GM18873 (cell line): ENCODE results near the gene KLF15.

Experiments used
- ATAC-seq: cut with Tn5 transposase; IDR thresholded peaks from one replicate; pipeline ENCODE4 v1.9.1; 2021; ENCODE audit warnings: mild to moderate bottlenecking, moderate library complexity, moderate number of reproducible peaks; ENCODE audit not compliant: unreplicated experiment, low FRiP score

The KLF15 gene

GRCh38 chr3:126389794-126390146 lies 32.6 kb upstream of the KLF15 start:
- ATAC-seq, result no peak

GRCh38 chr3:126389112-126389793 lies 32.0 kb upstream of the KLF15 start:
- no peak for ATAC-seq

- no peak for ATAC-seq
These were observed 24.8 kb upstream of the KLF15 start for GRCh38 chr3:126381966-126382365.

GRCh38 chr3:126380011-126380768 lies 23.0 kb upstream of the KLF15 start:
- ATAC-seq, result no peak

- no peak for ATAC-seq
These were observed 21.1 kb upstream of the KLF15 start for GRCh38 chr3:126378341-126378751.

- no peak for ATAC-seq
These were observed 20.0 kb upstream of the KLF15 start for GRCh38 chr3:126377211-126377610.

- ATAC-seq, result no peak
These were observed 19.2 kb upstream of the KLF15 start for GRCh38 chr3:126376444-126376843.

GRCh38 chr3:126375835-126376331 lies 18.7 kb upstream of the KLF15 start:
- no peak for ATAC-seq

- no peak for ATAC-seq
These were observed 16.7 kb upstream of the KLF15 start for GRCh38 chr3:126373682-126374601.

GRCh38 chr3:126373146-126373613 lies 16.0 kb upstream of the KLF15 start:
- no peak for ATAC-seq

GRCh38 chr3:126372413-126373145 lies 15.4 kb upstream of the KLF15 start:
- ATAC-seq, result no peak

- no peak for ATAC-seq
These were observed 14.0 kb upstream of the KLF15 start for GRCh38 chr3:126371096-126371705.

GRCh38 chr3:126370606-126371005 lies 13.4 kb upstream of the KLF15 start:
- no peak for ATAC-seq

GRCh38 chr3:126370055-126370454 lies 12.8 kb upstream of the KLF15 start:
- no peak for ATAC-seq

GRCh38 chr3:126369490-126369889 lies 12.3 kb upstream of the KLF15 start:
- no peak for ATAC-seq

- ATAC-seq, result no peak
These were observed 10.2 kb upstream of the KLF15 start for GRCh38 chr3:126367316-126367805.

- ATAC-seq, result no peak
These were observed 8.4 kb upstream of the KLF15 start for GRCh38 chr3:126365351-126366277.

GRCh38 chr3:126364731-126365301 lies 7.6 kb upstream of the KLF15 start:
- ATAC-seq, result no peak
